Sigmoid colon (tissue), 4 donors: Measurements from ENCODE around the gene ITGA11.

Experiments used
- EP300 ChIP-seq, 4 donors: sonication (generic); formaldehyde crosslinking; IDR thresholded peaks; one replicate each; pipeline ENCODE4 v1.6.1; 2017; ENCODE audit warnings: antibody characterized with exemption in 4 of 4
- TF ChIP-seq, protein P1 (sequence below), 4 experiments: fragments of 450-650 bp in 3 of 4; fragments of 200-600 bp in 1 of 4; IDR thresholded peaks; one replicate each; pipeline ENCODE4 v1.5.1; 2016 to 2019; ENCODE audit warnings: antibody characterized with exemption in 4 of 4, mild to moderate bottlenecking in 3 of 4, moderate library complexity in 2 of 4

DNA sequence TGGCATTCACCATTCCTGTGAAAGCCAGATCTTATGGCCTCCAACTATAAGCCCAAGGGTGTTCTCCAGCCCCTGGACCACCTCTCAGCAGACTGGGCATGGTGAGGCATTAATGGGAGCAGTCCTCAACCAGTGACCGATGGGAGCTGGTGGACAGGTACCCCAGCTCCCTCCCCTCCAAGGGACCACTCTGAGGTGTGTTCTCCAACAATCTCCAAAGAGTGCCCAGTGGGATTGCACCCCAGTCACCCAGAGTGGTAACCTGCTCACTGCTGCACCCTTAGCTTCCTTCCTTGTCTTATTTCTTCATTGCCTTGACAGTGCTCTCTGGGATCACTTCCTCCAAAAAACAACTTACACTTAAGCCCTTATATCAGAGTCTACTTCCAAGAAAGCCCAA lies 8.2 kb upstream of the ITGA11 start:
- TF ChIP-seq, protein P1, sequence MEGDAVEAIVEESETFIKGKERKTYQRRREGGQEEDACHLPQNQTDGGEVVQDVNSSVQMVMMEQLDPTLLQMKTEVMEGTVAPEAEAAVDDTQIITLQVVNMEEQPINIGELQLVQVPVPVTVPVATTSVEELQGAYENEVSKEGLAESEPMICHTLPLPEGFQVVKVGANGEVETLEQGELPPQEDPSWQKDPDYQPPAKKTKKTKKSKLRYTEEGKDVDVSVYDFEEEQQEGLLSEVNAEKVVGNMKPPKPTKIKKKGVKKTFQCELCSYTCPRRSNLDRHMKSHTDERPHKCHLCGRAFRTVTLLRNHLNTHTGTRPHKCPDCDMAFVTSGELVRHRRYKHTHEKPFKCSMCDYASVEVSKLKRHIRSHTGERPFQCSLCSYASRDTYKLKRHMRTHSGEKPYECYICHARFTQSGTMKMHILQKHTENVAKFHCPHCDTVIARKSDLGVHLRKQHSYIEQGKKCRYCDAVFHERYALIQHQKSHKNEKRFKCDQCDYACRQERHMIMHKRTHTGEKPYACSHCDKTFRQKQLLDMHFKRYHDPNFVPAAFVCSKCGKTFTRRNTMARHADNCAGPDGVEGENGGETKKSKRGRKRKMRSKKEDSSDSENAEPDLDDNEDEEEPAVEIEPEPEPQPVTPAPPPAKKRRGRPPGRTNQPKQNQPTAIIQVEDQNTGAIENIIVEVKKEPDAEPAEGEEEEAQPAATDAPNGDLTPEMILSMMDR (IDR thresholded peaks at IDR 0.05): no peak
- no peak for TF ChIP-seq EP300 (IDR thresholded peaks at IDR 0.05)
